Bladder microvascular endothelial cell (primary cell): ENCODE data around the gene GID8. TPM values are rescaled to one million over a fixed set of nuclear protein-coding genes. Genes with fewer than 3 reads are reported as not detected.

Experiments used
- total RNA-seq: library from RNA; depleted of rRNA; stranded (reverse); fragments of >200 nt; gene quantifications from 2 replicates; pipeline ENCODE4 v1.2.3, GENCODE V29; 2014

Gene GID8
- total RNA-seq: 29.8 and 37.3 TPM in 2 replicates

GRCh38 chr20:62938105-62938888 lies at the start of gene GID8:
TSS of gene GID8 (plus strand) at chr20:62938147. CDS start at chr20:62941503, 3,356 bp downstream.

GRCh38 chr20:62926229-62927127 lies 11.5 kb upstream of the GID8 start, which contains the start of gene DIDO1:
TSS of gene DIDO1 (minus strand) at chr20:62926505.

GRCh38 chr20:62952373-62952967 lies 14.5 kb downstream of the GID8 start, which contains the start of gene SLC17A9:
TSS of gene SLC17A9 (plus strand) at chr20:62952709. CDS start at chr20:62952831, 122 bp downstream.

Other genes with a start within 250 kb of the GID8 start
- under 0.01 TPM in 1 of 2 replicates, not detected in the other for gene NTSR1, start 229.3 kb upstream of the GID8 start, total RNA-seq
- gene MRGBP, start 141.7 kb upstream of the GID8 start, total RNA-seq: 11.8 and 17.5 TPM in 2 replicates
- 33.0 and 40.8 TPM in 2 replicates for gene OGFR, start 133.3 kb upstream of the GID8 start, total RNA-seq
- 0.32 and 0.69 TPM in 2 replicates for gene COL9A3, start 121.1 kb upstream of the GID8 start, total RNA-seq
- gene TCFL5, start 76.3 kb upstream of the GID8 start, total RNA-seq: 10.2 and 11.7 TPM in 2 replicates
- gene DIDO1, start 11.6 kb upstream of the GID8 start, total RNA-seq: 21.5 and 50.9 TPM in 2 replicates
- 6.9 and 7.3 TPM in 2 replicates for gene SLC17A9, start 14.6 kb downstream of the GID8 start, total RNA-seq
- not detected in 2 replicates for gene BHLHE23, start 68.8 kb downstream of the GID8 start, total RNA-seq